Caco-2 (cell line): ENCODE results near the gene FTCD. TPM values are rescaled to one million over a fixed set of nuclear protein-coding genes. Genes with fewer than 3 reads are reported as not detected.

Source experiments
- BruUV-seq: library from RNA; stranded (reverse); fragments of 400-500 nt; replicated peaks from 2 replicates; lab custom pipeline; 2021; lab: Mats Ljungman, UMichigan
- CTCF ChIA-PET: fragments of 300-600 bp; sonication (Branson Sonifier 250); formaldehyde crosslinking; loops from one replicate; lab custom pipeline; 2022; ENCODE audit warnings: antibody characterized with exemption; lab: Charles Lee
- POLR2A ChIA-PET: fragments of 300-600 bp; sonication (Branson Sonifier 250); formaldehyde crosslinking; loops from one replicate; lab custom pipeline; 2022; ENCODE audit warnings: antibody characterized with exemption; lab: Charles Lee
- DNase-seq, 2 experiments: peaks; one replicate each; pipeline versions ENCODE4 v3.0.0 to v3.0.0-alpha.2; 2020 to 2022
- H3K27me3 ChIP-seq: replicated peaks from 2 replicates; pipeline ENCODE4 v1.6.0; 2011; ENCODE audit warnings: low read length; ENCODE audit not compliant: control insufficient read depth, insufficient read depth
- H3K36me3 ChIP-seq: 2 replicates; pipeline ENCODE4 v1.5.1; 2011; ENCODE audit warnings: low read length; ENCODE audit not compliant: control insufficient read depth, insufficient read depth
- H3K4me1 ChIP-seq: fragments of 250-450 bp; sonication (Bioruptor Pico); 2 replicates; pipeline ENCODE4 v1.5.1; 2020; ENCODE audit warnings: mild to moderate bottlenecking
- H3K4me3 ChIP-seq: 2 replicates; pipeline ENCODE4 v1.5.1; 2011; ENCODE audit warnings: low read depth, mild to moderate bottlenecking, control low read depth, low read length
- H3K9me3 ChIP-seq: fragments of 250-450 bp; sonication (Bioruptor Pico); 2 replicates; pipeline ENCODE4 v1.5.1; 2020; ENCODE audit warnings: mild to moderate bottlenecking, moderate library complexity
- H3K27ac Mint-ChIP-seq: one replicate; pipeline ENCODE4 v1.8.0; 2022; ENCODE audit warnings: mixed read lengths; ENCODE audit not compliant: unreplicated experiment
- H3K27me3 Mint-ChIP-seq: one replicate; pipeline ENCODE4 v1.8.0; 2022; ENCODE audit warnings: mixed read lengths; ENCODE audit not compliant: insufficient read depth, unreplicated experiment
- H3K36me3 Mint-ChIP-seq: one replicate; pipeline ENCODE4 v1.8.0; 2022; ENCODE audit warnings: mild to moderate bottlenecking, mixed read lengths; ENCODE audit not compliant: insufficient read depth, unreplicated experiment
- H3K4me1 Mint-ChIP-seq: one replicate; pipeline ENCODE4 v1.8.0; 2022; ENCODE audit warnings: low read depth, mixed read lengths; ENCODE audit not compliant: unreplicated experiment
- H3K4me3 Mint-ChIP-seq: one replicate; pipeline ENCODE4 v1.8.0; 2022; ENCODE audit warnings: mild to moderate bottlenecking, moderate library complexity, mixed read lengths; ENCODE audit not compliant: unreplicated experiment
- H3K9me3 Mint-ChIP-seq: one replicate; pipeline ENCODE4 v1.8.0; 2022; ENCODE audit warnings: mixed read lengths; ENCODE audit not compliant: unreplicated experiment
- CTCF ChIP-seq, 2 experiments: fragments of 200-600 bp in 1 of 2; IDR thresholded peaks; 1 replicate in 1 of 2; 2 replicates in 1 of 2; pipeline versions ENCODE4 v1.5.1 to v1.8.0; 2011 to 2022; ENCODE audit warnings: antibody characterized with exemption in 1 of 2, control low read depth in 1 of 2, inconsistent platforms in 1 of 2, low read depth in 1 of 2, low read length in 1 of 2, mild to moderate bottlenecking in 1 of 2, moderate library complexity in 1 of 2; ENCODE audit not compliant: insufficient read depth in 1 of 2, severe bottlenecking in 1 of 2, unreplicated experiment in 1 of 2
- intact Hi-C: fragments of 100-400 bp; cut with micrococcal nuclease; formaldehyde crosslinking; loops from one replicate; pipeline ENCODE4 v1.10.0; 2022; ENCODE audit not compliant: unreplicated experiment
- total RNA-seq: library from RNA; stranded (reverse); gene quantifications from 2 replicates; pipeline ENCODE4 v1.2.3, GENCODE V29; 2022

The FTCD gene
- total RNA-seq, 1 experiment from 2014 or later, result 3.5 TPM

- DNase-seq, result no peak
- CTCF ChIA-PET, result no interaction called here
Observed at GRCh38 chr21:46180778-46181391, 25.5 kb upstream of the FTCD start.

DNA sequence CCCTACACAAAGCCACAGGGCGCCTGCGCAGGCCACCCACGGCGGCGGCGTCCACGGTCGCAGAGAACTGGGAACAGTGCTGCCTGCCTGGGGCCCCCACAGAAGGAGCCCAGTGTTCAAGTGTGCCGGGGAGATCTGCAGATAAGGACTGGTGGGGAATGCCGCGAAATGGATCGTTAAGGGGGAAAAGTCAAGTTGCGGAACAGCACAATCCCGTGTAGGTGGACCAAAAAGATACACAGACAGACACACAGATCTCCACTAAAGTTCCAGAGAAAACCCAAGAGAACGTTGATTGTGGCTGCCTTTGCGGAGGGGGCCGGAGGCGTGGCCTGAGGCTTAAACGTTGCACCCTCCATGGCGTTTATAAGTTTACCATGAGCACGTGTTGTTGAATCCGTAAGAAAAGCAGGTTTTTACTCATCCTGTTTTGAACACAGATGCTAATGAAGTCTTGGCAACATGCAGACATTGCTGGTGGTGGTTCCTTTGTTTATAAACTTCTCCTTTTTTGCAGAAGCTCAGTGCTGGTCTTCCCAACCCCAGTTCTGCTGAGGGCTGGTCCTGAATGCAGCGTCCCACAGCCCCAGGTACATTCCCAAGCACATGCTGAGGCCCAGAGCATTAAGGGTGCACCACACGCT lies 24.8 kb upstream of the FTCD start:
- Mint-ChIP-seq H3K36me3 (no peaks in the 10 kb centered on the region), H3K9me3 (peaks cover 18% of the 10 kb centered on the region), H3K4me1 (peaks cover 5% of the 10 kb centered on the region), H3K4me3 (no peak overlapping the region), H3K27ac (no peak overlapping the region), H3K27me3 (peaks cover 6% of the 10 kb centered on the region)
- BruUV-seq, result no TSS peak
- ChIA-PET CTCF (no interaction called here), POLR2A (no interaction called here)
- H3K36me3 ChIP-seq, result no peaks in the 10 kb centered on the region
- intact Hi-C loops, result no loop called here
- no peak for TF ChIP-seq CTCF (IDR thresholded peaks at IDR 0.05; ENCODE audit: insufficient read depth in 1 of 2, low read depth in 1 of 2, low read length in 1 of 2, severe bottlenecking in 1 of 2, unreplicated experiment in 1 of 2)
- H3K9me3 ChIP-seq, result peaks cover 3% of the 10 kb centered on the region; the same call in 1 of the 2 replicates
- no peaks in the 10 kb centered on the region for H3K4me1 ChIP-seq
- H3K4me3 ChIP-seq, result no peak overlapping the region
- DNase-seq, result no peak
- no peaks in the 10 kb centered on the region for H3K27me3 ChIP-seq

More at GRCh38 chr21:46180778-46181391, 25.5 kb upstream of the FTCD start:
- H3K36me3 ChIP-seq, result no peaks in the 10 kb centered on the region
- Mint-ChIP-seq H3K4me1 (peaks cover 5% of the 10 kb centered on the region), H3K27me3 (peaks cover 3% of the 10 kb centered on the region), H3K36me3 (no peaks in the 10 kb centered on the region), H3K27ac (no peak overlapping the region), H3K9me3 (peaks cover 18% of the 10 kb centered on the region), H3K4me3 (no peak overlapping the region)
- intact Hi-C loops, result no loop called here
- H3K9me3 ChIP-seq, result peaks cover 3% of the 10 kb centered on the region; the same call in 1 of the 2 replicates
- no peaks in the 10 kb centered on the region for H3K4me1 ChIP-seq
- POLR2A ChIA-PET, result no interaction called here
- TF ChIP-seq CTCF (IDR thresholded peaks at IDR 0.05; ENCODE audit: insufficient read depth in 1 of 2, low read depth in 1 of 2, low read length in 1 of 2, severe bottlenecking in 1 of 2, unreplicated experiment in 1 of 2), result no peak
- no TSS peak for BruUV-seq
- no peak overlapping the region for H3K4me3 ChIP-seq
- H3K27me3 ChIP-seq, result no peaks in the 10 kb centered on the region

GRCh38 chr21:46179708-46180078 lies 24.3 kb upstream of the FTCD start:
- H3K4me1 ChIP-seq, result no peaks in the 10 kb centered on the region
- ChIA-PET POLR2A (no interaction called here), CTCF (no interaction called here)
- no TSS peak for BruUV-seq
- peaks cover 3% of the 10 kb centered on the region; the same call in 1 of the 2 replicates for H3K9me3 ChIP-seq
- no peaks in the 10 kb centered on the region for H3K36me3 ChIP-seq
- no peaks in the 10 kb centered on the region for H3K27me3 ChIP-seq
- Mint-ChIP-seq H3K36me3 (no peaks in the 10 kb centered on the region), H3K4me3 (no peak overlapping the region), H3K27me3 (peaks cover 9% of the 10 kb centered on the region), H3K4me1 (peaks cover under 1% of the 10 kb centered on the region), H3K27ac (no peak overlapping the region), H3K9me3 (peaks cover 18% of the 10 kb centered on the region)
- intact Hi-C loops, result no loop called here
- no peak for DNase-seq
- TF ChIP-seq CTCF (IDR thresholded peaks at IDR 0.05; ENCODE audit: insufficient read depth in 1 of 2, low read depth in 1 of 2, low read length in 1 of 2, severe bottlenecking in 1 of 2, unreplicated experiment in 1 of 2), result no peak
- no peak overlapping the region for H3K4me3 ChIP-seq
